ENCODE data around the gene BTAF1. TPM values are rescaled to one million over a fixed set of nuclear protein-coding genes. Genes with fewer than 3 reads are reported as not detected.

BTAF1 gene
- total RNA-seq (10 to 100 TPM; 61.0 to 81.8 (median 66.5) TPM), total RNA-seq (199 to 351 (median 279) reads per million in 29 experiments)
- 66.0 TPM for total RNA-seq (2013)

DNA sequence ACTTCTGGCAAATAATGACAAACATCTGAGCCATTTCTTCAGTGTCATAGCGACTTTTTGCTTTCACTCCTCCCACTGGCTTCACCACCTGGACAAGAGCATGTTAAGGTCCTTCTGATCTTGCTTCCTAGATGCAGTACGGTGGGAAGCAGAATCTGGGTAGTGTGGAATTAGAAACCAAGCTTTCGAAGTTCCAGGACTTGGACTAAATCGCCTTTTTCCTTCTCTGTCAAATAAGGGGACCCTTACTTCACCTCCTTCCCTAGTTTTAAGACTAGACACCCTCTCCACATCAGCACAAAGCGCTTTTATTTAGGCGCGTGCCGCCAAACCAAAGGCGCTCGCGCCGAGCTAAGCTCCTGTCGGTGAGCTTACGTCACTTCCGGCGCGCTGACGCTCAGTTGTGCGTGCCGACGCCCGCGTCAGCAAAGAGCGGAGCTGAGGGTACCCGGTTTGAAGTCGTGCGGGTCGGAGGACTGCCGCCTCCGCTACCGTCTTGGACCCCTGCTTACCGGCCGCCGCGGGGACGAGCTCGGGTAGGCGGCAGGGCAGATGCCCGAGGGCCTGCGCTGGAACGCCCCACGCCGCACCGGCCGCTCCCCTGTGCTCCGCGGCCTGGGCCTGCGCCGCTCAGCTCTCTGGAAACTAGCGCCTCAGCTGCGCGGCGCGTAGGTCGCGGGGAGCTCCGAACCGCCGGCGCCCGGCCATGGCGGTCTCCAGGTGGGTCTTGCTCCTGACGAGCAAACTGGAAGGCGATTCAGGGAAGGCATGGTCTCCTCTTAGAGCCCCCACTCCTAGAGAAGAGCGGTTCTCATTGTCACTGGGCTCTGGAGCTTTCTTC lies at the start of gene BTAF1:
TSS of gene BTAF1 (plus strand) at position 400 of the 841 bp plus-strand sequence. CDS start at position 707, 307 bp downstream.
- under 1% methylated on average over 62 of the region's 65 CpGs for WGBS (ENCODE audit: insufficient coverage)
- H3K4me3 Mint-ChIP-seq, result peak within 1 kb of the TSS; percentile 89 to 96 (median 96)
- H3K27ac ChIP-seq (ENCODE audit: low read length), result peak within 1 kb of the TSS; percentile 91
- peaks cover 0 to 7% of the 10 kb centered on the region in 2 experiments for H3K27me3 ChIP-seq (replicated peaks in 1 of 2; ENCODE audit: control insufficient read depth in 2 of 2, extremely low read depth in 1 of 2, insufficient read depth in 2 of 2, low read length in 1 of 2)
- H3K27me3 Mint-ChIP-seq, result peaks cover under 1 to 4% of the 10 kb centered on the region in 2 donors
- peak; percentile 96 to 98 (median 98) for ATAC-seq (replicated peaks in 1 of 4)
- peak within 1 kb of the TSS; percentile 79 to 94 for H3K4me3 ChIP-seq (ENCODE audit: control insufficient read depth in 1 of 2, extremely low read depth in 1 of 2, low read length in 1 of 2)
- no peaks in the 10 kb centered on the region for H3K36me3 ChIP-seq (ENCODE audit: control insufficient read depth in 2 of 2, extremely low read depth in 1 of 2, insufficient read depth in 1 of 2, low read length in 1 of 2)
- H3K4me1 ChIP-seq (ENCODE audit: control insufficient read depth in 1 of 2, extremely low read depth in 1 of 2, insufficient read depth in 2 of 2, low read length in 2 of 2), result peaks cover 15 to 24% of the 10 kb centered on the region in 2 experiments
- ChIA-PET POLR2A (interaction anchor here (0.5 to 2.0 kb wide), 24 partner anchors 9 to 982 kb away, joined by 3 to 11 read pairs (median 4); partner anchors contain the start of gene TNKS2 (in 1 of the 2)), CTCF (interaction anchor here (0.5 to 5.6 kb wide), 21 partner anchors 9 to 1587 kb away, joined by 3 to 74 read pairs (median 5); partner anchors contain the start of genes CPEB3 (in 1 of the 2), FGFBP3 (in 1 of the 2) and MARCHF5 (in 1 of the 2))
- H3K9me3 Mint-ChIP-seq, result no peaks in the 10 kb centered on the region
- H3K27ac Mint-ChIP-seq, result peak within 1 kb of the TSS; percentile 95 to 99
- H3K9me3 ChIP-seq, result no peaks in the 10 kb centered on the region
- H3K4me1 Mint-ChIP-seq, result peaks cover 40 to 49% (median 44%) of the 10 kb centered on the region in 3 donors
- peaks cover 10% of the 10 kb centered on the region for H3K36me3 Mint-ChIP-seq
- peak; percentile 80 to 98 (median 92) for DNase-seq

DNA sequence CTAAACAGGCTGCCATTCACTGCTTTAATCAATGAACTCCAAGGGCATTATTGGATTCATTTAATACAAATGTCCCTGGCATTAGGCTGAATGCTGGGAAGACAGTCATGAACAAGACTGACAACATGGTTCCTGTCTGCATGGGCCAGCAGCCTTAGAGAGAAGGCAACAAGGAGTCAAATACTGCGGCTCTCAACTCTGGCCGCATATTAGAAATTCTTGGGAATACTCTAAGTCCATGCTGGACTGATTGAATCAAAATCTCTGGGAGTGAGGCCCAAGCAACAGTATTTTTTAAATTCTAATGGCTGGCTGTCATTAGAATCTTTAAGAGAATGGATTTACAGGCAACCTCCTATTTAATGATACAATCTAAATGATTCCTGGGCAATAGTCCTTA lies 48.4 kb upstream of the BTAF1 start:
- no peak overlapping the region for H3K27ac ChIP-seq (ENCODE audit: low read length)
- no peaks in the 10 kb centered on the region for H3K27me3 ChIP-seq (replicated peaks in 1 of 2; ENCODE audit: control insufficient read depth in 2 of 2, extremely low read depth in 1 of 2, insufficient read depth in 2 of 2, low read length in 1 of 2)
- no peak for ATAC-seq (replicated peaks in 1 of 4)
- H3K27me3 Mint-ChIP-seq, result no peaks in the 10 kb centered on the region
- no peaks in the 10 kb centered on the region for H3K36me3 Mint-ChIP-seq
- H3K4me3 Mint-ChIP-seq, result no peak overlapping the region
- POLR2A ChIA-PET, result no interaction called here
- CTCF ChIA-PET, result no interaction called here
- WGBS (ENCODE audit: insufficient coverage), result no CpG with 5 or more reads among the region's 2 CpGs
- no peaks in the 10 kb centered on the region for H3K9me3 Mint-ChIP-seq
- no peaks in the 10 kb centered on the region for H3K4me1 ChIP-seq (ENCODE audit: control insufficient read depth in 1 of 2, extremely low read depth in 1 of 2, insufficient read depth in 2 of 2, low read length in 2 of 2)
- H3K4me1 Mint-ChIP-seq, result no peaks in the 10 kb centered on the region
- no peaks in the 10 kb centered on the region for H3K36me3 ChIP-seq (ENCODE audit: control insufficient read depth in 2 of 2, extremely low read depth in 1 of 2, insufficient read depth in 1 of 2, low read length in 1 of 2)
- no peak for DNase-seq
- H3K27ac Mint-ChIP-seq, result no peak overlapping the region
- no peaks in the 10 kb centered on the region for H3K9me3 ChIP-seq
- no peak overlapping the region for H3K4me3 ChIP-seq (ENCODE audit: control insufficient read depth in 1 of 2, extremely low read depth in 1 of 2, low read length in 1 of 2)

- Histone ChIP-seq H3K9me3 (no peaks in the 10 kb centered on the region), H3K27me3 (replicated peaks in 1 of 2; ENCODE audit: control insufficient read depth in 2 of 2, extremely low read depth in 1 of 2, insufficient read depth in 2 of 2, low read length in 1 of 2) (no peaks in the 10 kb centered on the region), H3K27ac (ENCODE audit: low read length) (no peak overlapping the region), H3K4me1 (ENCODE audit: control insufficient read depth in 1 of 2, extremely low read depth in 1 of 2, insufficient read depth in 2 of 2, low read length in 2 of 2) (no peaks in the 10 kb centered on the region), H3K4me3 (ENCODE audit: control insufficient read depth in 1 of 2, extremely low read depth in 1 of 2, low read length in 1 of 2) (no peak overlapping the region), H3K36me3 (ENCODE audit: control insufficient read depth in 2 of 2, extremely low read depth in 1 of 2, insufficient read depth in 1 of 2, low read length in 1 of 2) (no peaks in the 10 kb centered on the region)
- no peak for ATAC-seq (replicated peaks in 1 of 4)
- ChIA-PET CTCF (no interaction called here), POLR2A (no interaction called here)
- DNase-seq, result no peak
- Mint-ChIP-seq H3K4me1 (no peaks in the 10 kb centered on the region), H3K27me3 (no peaks in the 10 kb centered on the region), H3K4me3 (no peak overlapping the region), H3K36me3 (no peaks in the 10 kb centered on the region), H3K27ac (no peak overlapping the region), H3K9me3 (peaks cover 0 to under 1% (median 0%) of the 10 kb centered on the region in 3 donors)
- no CpG with 5 or more reads among the region's 1 CpG for WGBS (ENCODE audit: insufficient coverage)
These were observed 47.8 kb upstream of the BTAF1 start for GRCh38 chr10:91875779-91876178.

- peaks cover 5% of the 10 kb centered on the region for H3K36me3 Mint-ChIP-seq
- H3K27me3 Mint-ChIP-seq, result no peaks in the 10 kb centered on the region
- Histone ChIP-seq H3K4me3 (ENCODE audit: control insufficient read depth in 1 of 2, extremely low read depth in 1 of 2, low read length in 1 of 2) (no peak overlapping the region), H3K36me3 (ENCODE audit: control insufficient read depth in 2 of 2, extremely low read depth in 1 of 2, insufficient read depth in 1 of 2, low read length in 1 of 2) (no peaks in the 10 kb centered on the region), H3K9me3 (no peaks in the 10 kb centered on the region), H3K27me3 (replicated peaks in 1 of 2; ENCODE audit: control insufficient read depth in 2 of 2, extremely low read depth in 1 of 2, insufficient read depth in 2 of 2, low read length in 1 of 2) (no peaks in the 10 kb centered on the region), H3K27ac (ENCODE audit: low read length) (no peak overlapping the region), H3K4me1 (ENCODE audit: control insufficient read depth in 1 of 2, extremely low read depth in 1 of 2, insufficient read depth in 2 of 2, low read length in 2 of 2) (no peaks in the 10 kb centered on the region)
- H3K27ac Mint-ChIP-seq, result no peak overlapping the region
- ChIA-PET CTCF (no interaction called here), POLR2A (interaction anchor here in 1 of 2 donors (0.6 kb wide), 1 partner anchor 629 kb away, joined by 3 read pairs; no protein-coding TSS in a partner anchor)
- H3K9me3 Mint-ChIP-seq, result peaks cover 0 to 7% (median 3%) of the 10 kb centered on the region in 3 donors
- ATAC-seq (replicated peaks in 1 of 4) (no peak), DNase-seq (no peak)
- no peak overlapping the region for H3K4me3 Mint-ChIP-seq
- 83% methylated on average over 4 of the region's 7 CpGs for WGBS (ENCODE audit: insufficient coverage)
- H3K4me1 Mint-ChIP-seq, result no peaks in the 10 kb centered on the region
These were observed 43.9 kb upstream of the BTAF1 start for GRCh38 chr10:91879515-91880170.

- no peak overlapping the region for H3K27ac ChIP-seq (ENCODE audit: low read length)
- no peaks in the 10 kb centered on the region for H3K27me3 ChIP-seq (replicated peaks in 1 of 2; ENCODE audit: control insufficient read depth in 2 of 2, extremely low read depth in 1 of 2, insufficient read depth in 2 of 2, low read length in 1 of 2)
- Mint-ChIP-seq H3K27ac (no peak overlapping the region), H3K27me3 (no peaks in the 10 kb centered on the region), H3K4me3 (no peak overlapping the region), H3K36me3 (peaks cover 5% of the 10 kb centered on the region), H3K9me3 (peaks cover 0 to 7% (median 3%) of the 10 kb centered on the region in 3 donors), H3K4me1 (no peaks in the 10 kb centered on the region)
- POLR2A ChIA-PET, result interaction anchor here in 1 of 2 donors (0.6 kb wide), 2 partner anchors 51 to 630 kb away, joined by 3 to 4 read pairs; no protein-coding TSS in a partner anchor
- H3K9me3 ChIP-seq, result no peaks in the 10 kb centered on the region
- no peak for DNase-seq
- ATAC-seq (replicated peaks in 1 of 4), result no peak
- no peaks in the 10 kb centered on the region for H3K36me3 ChIP-seq (ENCODE audit: control insufficient read depth in 2 of 2, extremely low read depth in 1 of 2, insufficient read depth in 1 of 2, low read length in 1 of 2)
- no peak overlapping the region for H3K4me3 ChIP-seq (ENCODE audit: control insufficient read depth in 1 of 2, extremely low read depth in 1 of 2, low read length in 1 of 2)
- H3K4me1 ChIP-seq (ENCODE audit: control insufficient read depth in 1 of 2, extremely low read depth in 1 of 2, insufficient read depth in 2 of 2, low read length in 2 of 2), result no peaks in the 10 kb centered on the region
- CTCF ChIA-PET, result no interaction called here
- WGBS (ENCODE audit: insufficient coverage), result 100% methylated on average over 1 of the region's 3 CpGs
These were observed 43.3 kb upstream of the BTAF1 start for GRCh38 chr10:91880310-91880709.

Measured in T-cell (primary cell).